Measurements from ENCODE around the gene TRIM34. TPM values are rescaled to one million over a fixed set of nuclear protein-coding genes. Genes with fewer than 3 reads are reported as not detected.
"Not testable (repeated sequence)": the region's sequence is repeated elsewhere in the genome, so short reads cannot be mapped to it uniquely, and the experiment has no call there.

The TRIM34 gene
- total and polyA plus RNA-seq, 2 donors from 2014 or later: 5.9 to 6.7 TPM

- Histone ChIP-seq H3K27me3 (ENCODE audit: control insufficient read depth, insufficient read depth, low read length) (no peaks in the 10 kb centered on the region), H3K4me3 (ENCODE audit: low read length in 3 of 3) (no peak within 1 kb of the TSS), H3K4me1 (ENCODE audit: control insufficient read depth in 2 of 3, insufficient read depth in 2 of 3, low read depth in 1 of 3, low read length in 3 of 3) (no peaks in the 10 kb centered on the region), H3K27ac (ENCODE audit: low read depth in 2 of 2, low read length in 2 of 2) (no peak within 1 kb of the TSS), H3K36me3 (ENCODE audit: control insufficient read depth in 2 of 3, insufficient read depth in 3 of 3, low read length in 3 of 3) (no peaks in the 10 kb centered on the region), H3K9ac (ENCODE audit: low read length in 3 of 3) (no peak within 1 kb of the TSS), H3K9me3 (ENCODE audit: control insufficient read depth in 2 of 3, insufficient read depth in 1 of 3, low read length in 3 of 3) (no peaks in the 10 kb centered on the region)
- DNase-seq (no peak), FAIRE-seq (no peak)
- TF ChIP-seq, protein P1, sequence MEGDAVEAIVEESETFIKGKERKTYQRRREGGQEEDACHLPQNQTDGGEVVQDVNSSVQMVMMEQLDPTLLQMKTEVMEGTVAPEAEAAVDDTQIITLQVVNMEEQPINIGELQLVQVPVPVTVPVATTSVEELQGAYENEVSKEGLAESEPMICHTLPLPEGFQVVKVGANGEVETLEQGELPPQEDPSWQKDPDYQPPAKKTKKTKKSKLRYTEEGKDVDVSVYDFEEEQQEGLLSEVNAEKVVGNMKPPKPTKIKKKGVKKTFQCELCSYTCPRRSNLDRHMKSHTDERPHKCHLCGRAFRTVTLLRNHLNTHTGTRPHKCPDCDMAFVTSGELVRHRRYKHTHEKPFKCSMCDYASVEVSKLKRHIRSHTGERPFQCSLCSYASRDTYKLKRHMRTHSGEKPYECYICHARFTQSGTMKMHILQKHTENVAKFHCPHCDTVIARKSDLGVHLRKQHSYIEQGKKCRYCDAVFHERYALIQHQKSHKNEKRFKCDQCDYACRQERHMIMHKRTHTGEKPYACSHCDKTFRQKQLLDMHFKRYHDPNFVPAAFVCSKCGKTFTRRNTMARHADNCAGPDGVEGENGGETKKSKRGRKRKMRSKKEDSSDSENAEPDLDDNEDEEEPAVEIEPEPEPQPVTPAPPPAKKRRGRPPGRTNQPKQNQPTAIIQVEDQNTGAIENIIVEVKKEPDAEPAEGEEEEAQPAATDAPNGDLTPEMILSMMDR (IDR thresholded peaks at IDR 0.05; ENCODE audit: borderline replicate concordance, extremely low read depth, insufficient read depth): no peak
- intact Hi-C loops (cut with DNase I): no loop called here
Measured at GRCh38 chr11:5580577-5580976, 44.2 kb upstream of the TRIM34 start, which contains the start of gene OR52B6. TSS of gene OR52B6 (plus strand) at chr11:5580877. CDS start at chr11:5580877, 0 bp downstream.

DNA sequence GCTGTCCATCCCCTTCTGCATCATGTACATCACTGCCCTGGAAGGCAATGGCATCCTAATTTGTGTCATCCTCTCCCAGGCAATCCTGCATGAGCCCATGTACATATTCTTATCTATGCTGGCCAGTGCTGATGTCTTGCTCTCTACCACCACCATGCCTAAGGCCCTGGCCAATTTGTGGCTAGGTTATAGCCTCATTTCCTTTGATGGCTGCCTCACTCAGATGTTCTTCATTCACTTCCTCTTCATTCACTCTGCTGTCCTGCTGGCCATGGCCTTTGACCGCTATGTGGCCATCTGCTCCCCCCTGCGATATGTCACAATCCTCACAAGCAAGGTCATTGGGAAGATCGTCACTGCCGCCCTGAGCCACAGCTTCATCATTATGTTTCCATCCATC is 43.8 kb upstream of the TRIM34 start:
- no peak for DNase-seq
- H3K27ac ChIP-seq (ENCODE audit: low read depth in 2 of 2, low read length in 2 of 2): no peak overlapping the region
- H3K36me3 ChIP-seq (ENCODE audit: control insufficient read depth in 2 of 3, insufficient read depth in 3 of 3, low read length in 3 of 3): no peaks in the 10 kb centered on the region
- no peak for FAIRE-seq
- H3K4me3 ChIP-seq (ENCODE audit: low read length in 3 of 3): no peak overlapping the region
- no peaks in the 10 kb centered on the region for H3K9me3 ChIP-seq (ENCODE audit: control insufficient read depth in 2 of 3, insufficient read depth in 1 of 3, low read length in 3 of 3)
- no peaks in the 10 kb centered on the region for H3K27me3 ChIP-seq (ENCODE audit: control insufficient read depth, insufficient read depth, low read length)
- intact Hi-C loops (cut with DNase I): no loop called here
- H3K4me1 ChIP-seq (ENCODE audit: control insufficient read depth in 2 of 3, insufficient read depth in 2 of 3, low read depth in 1 of 3, low read length in 3 of 3): no peaks in the 10 kb centered on the region
- H3K9ac ChIP-seq (ENCODE audit: low read length in 3 of 3): no peak overlapping the region
- TF ChIP-seq, protein P1 (IDR thresholded peaks at IDR 0.05; ENCODE audit: borderline replicate concordance, extremely low read depth, insufficient read depth): no peak

GRCh38 chr11:5584458-5584857 is 40.3 kb upstream of the TRIM34 start:
- H3K4me3 ChIP-seq (ENCODE audit: low read length in 3 of 3); H3K4me1 ChIP-seq (ENCODE audit: control insufficient read depth in 2 of 3, insufficient read depth in 2 of 3, low read depth in 1 of 3, low read length in 3 of 3); FAIRE-seq; DNase-seq; intact Hi-C loops (cut with DNase I); H3K9ac ChIP-seq (ENCODE audit: low read length in 3 of 3); H3K9me3 ChIP-seq (ENCODE audit: control insufficient read depth in 2 of 3, insufficient read depth in 1 of 3, low read length in 3 of 3); H3K27ac ChIP-seq (ENCODE audit: low read depth in 2 of 2, low read length in 2 of 2); H3K27me3 ChIP-seq (ENCODE audit: control insufficient read depth, insufficient read depth, low read length); H3K36me3 ChIP-seq (ENCODE audit: control insufficient read depth in 2 of 3, insufficient read depth in 3 of 3, low read length in 3 of 3): not testable (repeated sequence)

DNA sequence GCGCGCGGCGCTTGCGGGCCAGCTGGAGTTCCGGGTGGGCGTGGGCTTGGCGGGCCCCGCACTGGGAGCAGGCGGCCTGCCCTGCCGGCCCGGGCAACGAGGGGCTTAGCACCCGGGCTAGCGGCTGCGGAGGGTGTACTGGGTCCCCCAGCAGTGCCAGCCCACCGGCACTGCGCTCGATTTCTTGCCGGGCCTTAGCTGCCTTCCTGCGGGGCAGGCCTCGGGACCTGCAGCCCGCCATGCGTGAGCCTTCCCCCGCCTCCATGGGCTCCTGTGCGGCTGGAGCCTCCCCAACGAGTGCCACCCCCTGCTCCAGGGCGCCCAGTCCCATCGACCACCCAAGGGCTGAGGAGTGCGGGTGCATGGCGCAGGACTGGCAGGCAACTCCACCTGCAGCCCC is 34.9 kb upstream of the TRIM34 start:
- H3K4me3 ChIP-seq (ENCODE audit: low read length in 3 of 3); H3K36me3 ChIP-seq (ENCODE audit: control insufficient read depth in 2 of 3, insufficient read depth in 3 of 3, low read length in 3 of 3); FAIRE-seq; H3K27ac ChIP-seq (ENCODE audit: low read depth in 2 of 2, low read length in 2 of 2); H3K4me1 ChIP-seq (ENCODE audit: control insufficient read depth in 2 of 3, insufficient read depth in 2 of 3, low read depth in 1 of 3, low read length in 3 of 3); H3K9ac ChIP-seq (ENCODE audit: low read length in 3 of 3); H3K27me3 ChIP-seq (ENCODE audit: control insufficient read depth, insufficient read depth, low read length); intact Hi-C loops (cut with DNase I); H3K9me3 ChIP-seq (ENCODE audit: control insufficient read depth in 2 of 3, insufficient read depth in 1 of 3, low read length in 3 of 3); DNase-seq: not testable (repeated sequence)

DNA sequence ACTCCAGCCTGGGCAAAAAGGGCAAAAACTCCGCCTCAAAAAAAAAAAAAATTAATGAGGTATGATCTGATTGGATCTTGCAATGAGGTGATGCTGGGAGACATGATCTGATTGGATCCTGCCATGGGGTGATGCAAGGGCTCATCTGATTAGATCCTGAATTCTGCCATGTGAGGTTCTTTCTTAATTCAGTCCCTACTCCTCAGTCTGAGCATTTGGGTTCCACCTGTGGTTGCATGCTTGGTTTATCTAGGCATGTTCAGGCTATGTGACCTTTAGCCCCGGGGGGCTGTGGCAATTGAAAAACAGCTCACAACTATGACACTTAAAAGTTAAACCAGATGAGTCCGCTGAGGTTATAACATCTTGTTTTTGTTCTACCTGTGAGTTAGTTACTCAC is 33.2 kb upstream of the TRIM34 start:
- no peaks in the 10 kb centered on the region for H3K4me1 ChIP-seq (ENCODE audit: control insufficient read depth in 2 of 3, insufficient read depth in 2 of 3, low read depth in 1 of 3, low read length in 3 of 3)
- H3K27me3 ChIP-seq (ENCODE audit: control insufficient read depth, insufficient read depth, low read length): no peaks in the 10 kb centered on the region
- DNase-seq (peak in 1 of 5 donors; percentile 12), FAIRE-seq (no peak)
- no peaks in the 10 kb centered on the region for H3K9me3 ChIP-seq (ENCODE audit: control insufficient read depth in 2 of 3, insufficient read depth in 1 of 3, low read length in 3 of 3)
- H3K4me3 ChIP-seq (ENCODE audit: low read length in 3 of 3): no peak overlapping the region
- no peak overlapping the region for H3K27ac ChIP-seq (ENCODE audit: low read depth in 2 of 2, low read length in 2 of 2)
- H3K9ac ChIP-seq (ENCODE audit: low read length in 3 of 3): no peak overlapping the region
- TF ChIP-seq, protein P1 (IDR thresholded peaks at IDR 0.05; ENCODE audit: borderline replicate concordance, extremely low read depth, insufficient read depth): no peak
- intact Hi-C loops (cut with DNase I): no loop called here
- no peaks in the 10 kb centered on the region for H3K36me3 ChIP-seq (ENCODE audit: control insufficient read depth in 2 of 3, insufficient read depth in 3 of 3, low read length in 3 of 3)

Measured in kidney (tissue), 14 donors.